Fibroblast of mammary gland (primary cell): ENCODE measurements around the gene IFITM5.

Source experiments
- DNase-seq: peaks from one replicate; pipeline ENCODE4 v3.0.0-alpha.2; 2010; ENCODE audit warnings: low read depth
- H3K4me3 ChIP-seq: 2 replicates; pipeline ENCODE4 v1.5.1; 2011; ENCODE audit warnings: low read depth, mild to moderate bottlenecking, low read length, moderate library complexity; ENCODE audit not compliant: control insufficient read depth
- TF ChIP-seq, protein P1 (sequence below): conservative IDR thresholded peaks from 2 replicates; pipeline ENCODE4 v1.5.1; 2011; ENCODE audit warnings: low read depth, low read length, inconsistent platforms; ENCODE audit not compliant: control insufficient read depth, insufficient read depth

IFITM5 gene

DNA sequence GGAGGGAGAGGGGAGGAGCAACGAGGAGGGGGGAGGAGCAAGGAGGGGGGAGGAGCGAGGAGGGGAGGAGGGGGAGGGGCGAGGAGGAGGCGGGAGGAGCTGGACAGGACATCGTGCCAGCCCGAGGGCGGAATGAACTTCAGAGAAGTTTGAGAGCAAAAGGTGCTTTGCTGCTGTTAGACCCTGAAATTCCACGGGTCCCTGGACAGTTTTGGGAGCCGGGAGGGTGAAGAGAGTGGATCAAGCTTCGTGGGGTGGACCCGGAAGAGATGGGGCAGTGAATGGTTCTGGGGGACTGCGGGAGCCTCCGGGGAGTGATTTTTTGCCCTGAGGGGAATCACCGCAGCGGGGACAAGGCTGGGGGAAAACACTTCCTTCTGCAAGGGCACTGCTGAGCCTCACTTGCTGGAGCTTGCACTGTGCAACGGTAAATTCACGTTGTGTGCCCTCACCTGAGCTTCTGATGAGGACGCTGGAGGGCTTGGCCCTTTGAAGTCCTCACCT, 31.8 kb downstream of the IFITM5 start:
- no peak overlapping the region for H3K4me3 ChIP-seq

DNA sequence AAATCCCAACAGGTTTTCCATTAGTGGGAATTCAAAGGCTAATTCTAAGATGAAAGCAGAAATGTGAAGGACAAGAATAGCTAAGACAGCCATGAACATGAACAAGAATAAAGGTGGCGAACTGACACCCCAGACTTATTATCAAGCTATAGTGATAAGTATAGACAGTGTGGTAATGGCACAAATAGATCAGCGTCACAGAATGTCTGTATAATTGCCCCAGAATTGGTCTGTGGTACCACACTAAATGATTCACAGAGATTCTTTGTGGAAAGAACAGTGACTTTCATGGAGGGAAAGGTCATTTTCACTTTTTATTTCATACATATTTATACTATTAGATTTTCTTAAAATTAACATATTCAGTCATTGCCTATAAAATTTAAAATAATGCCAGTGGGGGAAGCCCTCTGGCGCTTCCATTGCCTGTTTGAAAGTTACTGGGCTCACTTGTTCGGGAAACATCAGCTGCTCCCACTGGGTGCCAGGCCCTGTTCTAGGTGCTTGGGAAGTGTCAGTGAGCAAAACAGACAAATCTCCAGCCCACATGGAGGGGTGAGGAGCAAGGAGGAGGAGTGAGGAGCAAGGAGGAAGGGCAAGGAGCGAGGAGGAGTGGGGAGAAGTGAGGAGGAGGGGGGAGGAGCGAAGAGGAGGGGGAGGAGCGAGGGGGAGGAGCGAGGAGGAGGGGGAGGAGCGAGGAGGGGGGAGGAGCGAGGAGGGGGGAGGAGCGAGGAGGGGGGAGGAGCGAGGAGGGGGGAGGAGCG, 32.5 kb downstream of the IFITM5 start:
- no peak overlapping the region for H3K4me3 ChIP-seq
- DNase-seq, result peak; percentile 21
- TF ChIP-seq, protein P1, sequence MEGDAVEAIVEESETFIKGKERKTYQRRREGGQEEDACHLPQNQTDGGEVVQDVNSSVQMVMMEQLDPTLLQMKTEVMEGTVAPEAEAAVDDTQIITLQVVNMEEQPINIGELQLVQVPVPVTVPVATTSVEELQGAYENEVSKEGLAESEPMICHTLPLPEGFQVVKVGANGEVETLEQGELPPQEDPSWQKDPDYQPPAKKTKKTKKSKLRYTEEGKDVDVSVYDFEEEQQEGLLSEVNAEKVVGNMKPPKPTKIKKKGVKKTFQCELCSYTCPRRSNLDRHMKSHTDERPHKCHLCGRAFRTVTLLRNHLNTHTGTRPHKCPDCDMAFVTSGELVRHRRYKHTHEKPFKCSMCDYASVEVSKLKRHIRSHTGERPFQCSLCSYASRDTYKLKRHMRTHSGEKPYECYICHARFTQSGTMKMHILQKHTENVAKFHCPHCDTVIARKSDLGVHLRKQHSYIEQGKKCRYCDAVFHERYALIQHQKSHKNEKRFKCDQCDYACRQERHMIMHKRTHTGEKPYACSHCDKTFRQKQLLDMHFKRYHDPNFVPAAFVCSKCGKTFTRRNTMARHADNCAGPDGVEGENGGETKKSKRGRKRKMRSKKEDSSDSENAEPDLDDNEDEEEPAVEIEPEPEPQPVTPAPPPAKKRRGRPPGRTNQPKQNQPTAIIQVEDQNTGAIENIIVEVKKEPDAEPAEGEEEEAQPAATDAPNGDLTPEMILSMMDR, result no peak

More for the DNA sequence above, 31.8 kb downstream of the IFITM5 start:
- DNase-seq, result peak; percentile 16
- TF ChIP-seq, protein P1, result no peak

DNA sequence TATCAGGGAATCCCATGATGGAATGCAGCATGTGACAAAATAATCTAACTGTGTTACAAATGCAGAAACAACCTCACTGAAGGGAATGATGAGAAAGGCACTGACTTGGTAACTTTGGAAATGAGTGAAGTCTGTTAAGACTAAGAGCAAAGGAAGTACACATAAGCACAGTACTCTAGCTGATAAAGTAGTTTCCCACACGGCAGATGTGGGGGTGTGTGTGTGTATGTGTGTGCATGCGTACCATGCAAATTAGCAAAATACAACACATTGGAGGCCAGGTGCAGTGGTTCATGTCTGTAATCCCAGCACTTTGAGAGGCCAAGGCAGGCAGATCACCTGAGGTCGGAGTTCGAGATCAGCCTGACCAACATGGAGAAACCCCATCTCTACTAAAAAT, 37.7 kb downstream of the IFITM5 start:
- no peak overlapping the region for H3K4me3 ChIP-seq
- no peak for DNase-seq
- TF ChIP-seq, protein P1, result no peak

DNA sequence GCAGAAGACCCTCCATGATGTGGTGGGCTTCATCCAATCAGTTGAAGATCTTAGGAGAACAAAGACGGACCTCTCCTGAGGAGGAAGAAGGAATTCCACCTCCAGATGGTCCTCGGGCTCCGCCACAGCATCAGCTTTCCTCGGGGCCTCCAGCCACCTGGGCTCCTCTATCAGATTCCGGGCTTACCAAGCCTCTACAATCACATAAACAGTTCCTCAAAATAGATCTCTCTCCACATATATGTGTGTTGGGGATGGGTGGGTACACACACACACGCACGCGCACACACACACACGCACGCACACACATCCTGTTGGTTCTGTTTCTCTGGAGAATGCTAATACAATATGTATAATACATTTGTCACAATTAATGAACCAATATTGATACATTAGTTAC, 39.9 kb downstream of the IFITM5 start:
- TF ChIP-seq, protein P1, result no peak
- H3K4me3 ChIP-seq, result no peak overlapping the region
- no peak for DNase-seq

DNA sequence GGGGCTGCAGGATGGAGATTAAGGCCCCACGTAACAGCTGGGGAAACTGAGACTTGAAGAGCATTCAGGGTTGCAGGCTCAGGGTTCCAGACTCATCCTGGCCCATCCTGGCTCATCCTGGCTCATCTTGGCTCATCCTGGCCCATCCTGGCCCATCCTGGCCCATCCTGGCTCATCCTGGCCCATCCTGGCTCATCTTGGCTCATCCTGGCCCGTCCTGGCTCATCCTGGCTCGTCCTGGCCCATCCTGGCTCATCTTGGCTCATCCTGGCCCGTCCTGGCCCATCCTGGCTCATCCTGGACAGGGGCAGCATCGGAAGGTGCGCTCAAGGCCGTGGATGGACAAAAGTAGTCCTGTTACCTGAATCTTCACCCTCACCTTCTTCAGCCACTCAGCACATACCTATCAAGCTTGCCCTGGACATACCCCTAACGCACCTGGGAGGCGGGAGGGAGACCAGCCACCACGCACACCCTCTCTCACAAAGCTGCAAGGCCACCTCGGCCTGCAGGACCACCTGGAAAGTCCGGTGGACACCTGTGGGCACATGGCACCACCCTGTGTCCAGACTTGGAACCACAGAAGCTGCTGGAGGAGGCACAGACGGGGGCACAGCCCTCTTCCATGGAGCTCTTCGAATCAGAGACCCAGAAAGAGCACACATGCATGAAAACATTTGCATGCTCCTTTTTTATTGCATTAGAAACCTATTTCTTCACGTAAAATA, 41.4 kb downstream of the IFITM5 start:
- TF ChIP-seq, protein P1, result no peak
- DNase-seq, result no peak
- no peak overlapping the region for H3K4me3 ChIP-seq

DNA sequence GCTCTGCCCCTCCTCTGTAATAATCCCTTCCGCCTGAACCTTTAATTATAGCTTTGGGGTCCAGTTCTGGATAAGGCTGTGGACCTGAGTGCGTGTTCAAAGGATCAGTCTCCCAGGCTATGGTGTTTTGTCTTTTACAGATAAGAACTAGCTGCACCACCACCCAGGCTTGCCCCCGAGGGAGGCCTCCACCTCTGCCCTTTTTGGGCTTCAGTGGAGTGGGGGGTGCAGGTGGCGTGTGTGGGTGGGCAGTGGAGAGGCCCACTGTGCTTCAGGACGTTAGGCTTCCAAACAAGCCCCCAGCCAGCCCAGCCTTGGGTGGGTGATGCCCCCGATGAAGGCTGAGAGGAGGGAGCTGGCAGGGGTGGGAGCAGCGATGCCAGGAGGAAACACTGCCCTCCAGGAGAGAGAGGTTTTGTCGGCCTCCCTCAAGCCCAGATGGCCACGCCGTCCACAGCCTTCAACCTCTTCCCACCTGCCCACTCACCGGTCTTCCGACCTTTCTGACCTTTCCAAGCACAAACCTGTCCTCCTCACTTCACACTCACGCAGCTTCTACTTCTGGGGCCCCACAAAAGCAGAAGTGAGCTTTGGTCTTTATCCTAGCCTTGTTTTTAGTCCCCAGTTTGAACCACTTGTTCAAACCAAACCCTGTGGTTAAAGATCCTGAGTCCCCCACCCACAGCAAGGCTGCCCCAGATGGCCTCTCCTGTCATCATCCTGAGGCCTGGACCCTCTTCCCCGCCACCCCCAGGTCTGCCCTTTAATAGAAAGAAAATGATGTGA, 42.2 kb downstream of the IFITM5 start:
- H3K4me3 ChIP-seq, result no peak overlapping the region
- TF ChIP-seq, protein P1, result no peak
- DNase-seq, result no peak
